VCaP (cell line): ENCODE data around the gene FERMT2.

Experiments
- H3K27ac ChIP-seq: fragments of 450-650 bp; 2 replicates; pipeline ENCODE4 v1.5.1; 2017
- TF ChIP-seq, protein P1 (sequence below): fragments of 450-650 bp; conservative IDR thresholded peaks from 2 replicates; pipeline ENCODE4 v1.5.1; 2017; ENCODE audit warnings: mild to moderate bottlenecking, moderate library complexity

The FERMT2 gene

DNA sequence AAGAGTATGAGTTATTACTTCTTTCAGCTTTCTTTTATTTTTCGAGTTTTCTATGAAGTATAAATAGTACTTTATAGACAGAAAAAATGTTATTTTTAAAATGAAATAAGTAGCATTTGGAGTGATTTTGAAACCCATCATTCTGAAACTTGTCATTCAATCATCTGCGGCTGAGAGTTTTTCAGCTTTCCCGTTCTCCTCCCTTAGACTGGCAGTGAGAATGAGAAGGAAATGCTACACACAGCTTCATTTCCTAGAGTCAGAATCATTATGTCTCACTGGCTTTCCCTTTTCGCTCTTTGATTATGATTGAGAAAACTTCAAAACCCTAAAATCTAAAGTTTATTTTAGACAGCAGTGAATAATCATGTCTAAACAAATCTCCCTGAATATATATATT lies 125.8 kb downstream of the FERMT2 start:
- TF ChIP-seq, protein P1, sequence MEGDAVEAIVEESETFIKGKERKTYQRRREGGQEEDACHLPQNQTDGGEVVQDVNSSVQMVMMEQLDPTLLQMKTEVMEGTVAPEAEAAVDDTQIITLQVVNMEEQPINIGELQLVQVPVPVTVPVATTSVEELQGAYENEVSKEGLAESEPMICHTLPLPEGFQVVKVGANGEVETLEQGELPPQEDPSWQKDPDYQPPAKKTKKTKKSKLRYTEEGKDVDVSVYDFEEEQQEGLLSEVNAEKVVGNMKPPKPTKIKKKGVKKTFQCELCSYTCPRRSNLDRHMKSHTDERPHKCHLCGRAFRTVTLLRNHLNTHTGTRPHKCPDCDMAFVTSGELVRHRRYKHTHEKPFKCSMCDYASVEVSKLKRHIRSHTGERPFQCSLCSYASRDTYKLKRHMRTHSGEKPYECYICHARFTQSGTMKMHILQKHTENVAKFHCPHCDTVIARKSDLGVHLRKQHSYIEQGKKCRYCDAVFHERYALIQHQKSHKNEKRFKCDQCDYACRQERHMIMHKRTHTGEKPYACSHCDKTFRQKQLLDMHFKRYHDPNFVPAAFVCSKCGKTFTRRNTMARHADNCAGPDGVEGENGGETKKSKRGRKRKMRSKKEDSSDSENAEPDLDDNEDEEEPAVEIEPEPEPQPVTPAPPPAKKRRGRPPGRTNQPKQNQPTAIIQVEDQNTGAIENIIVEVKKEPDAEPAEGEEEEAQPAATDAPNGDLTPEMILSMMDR = no peak
- no peak overlapping the region for H3K27ac ChIP-seq

DNA sequence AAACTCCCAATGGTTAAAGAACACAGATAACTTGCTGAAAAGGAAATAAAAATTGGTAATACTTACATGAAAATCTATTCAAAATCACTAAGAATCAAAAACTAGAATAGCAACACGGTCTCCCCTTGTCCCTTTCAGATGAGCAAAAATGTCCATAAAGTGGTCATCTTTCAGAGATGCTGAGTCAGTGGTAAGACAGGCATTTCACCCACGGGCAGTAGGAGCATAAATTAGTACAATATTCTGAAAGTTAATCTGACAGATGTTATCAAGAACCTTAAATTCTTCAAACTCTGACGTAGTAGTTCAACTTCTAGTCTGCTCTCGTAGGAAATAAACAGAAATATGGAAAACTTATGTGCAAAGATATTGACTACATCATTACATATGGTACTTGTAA lies 126.4 kb downstream of the FERMT2 start:
- H3K27ac ChIP-seq = no peak overlapping the region
- TF ChIP-seq, protein P1 = no peak

DNA sequence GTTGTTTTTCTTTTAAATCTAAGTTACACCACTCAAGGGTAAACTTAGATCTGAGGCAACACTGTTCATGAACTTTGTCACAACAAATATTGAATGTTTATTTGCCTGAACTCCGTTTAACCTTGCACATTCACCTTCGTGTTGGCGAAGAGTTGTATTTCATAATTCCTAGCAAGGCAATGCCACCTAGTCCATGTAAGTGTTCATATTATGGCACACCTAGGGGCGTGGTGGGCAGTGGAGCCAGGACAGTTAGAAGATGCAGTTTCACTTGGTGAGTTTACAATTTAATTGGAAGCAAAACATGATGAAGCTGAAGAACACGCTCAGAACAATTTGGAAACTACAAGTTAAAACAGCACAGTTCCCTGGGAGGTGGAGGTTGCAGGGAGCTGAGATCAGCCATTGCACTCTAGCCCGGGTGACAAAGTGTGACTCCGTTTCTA lies 129.0 kb downstream of the FERMT2 start:
- TF ChIP-seq, protein P1 = no peak
- H3K27ac ChIP-seq = no peak overlapping the region

DNA sequence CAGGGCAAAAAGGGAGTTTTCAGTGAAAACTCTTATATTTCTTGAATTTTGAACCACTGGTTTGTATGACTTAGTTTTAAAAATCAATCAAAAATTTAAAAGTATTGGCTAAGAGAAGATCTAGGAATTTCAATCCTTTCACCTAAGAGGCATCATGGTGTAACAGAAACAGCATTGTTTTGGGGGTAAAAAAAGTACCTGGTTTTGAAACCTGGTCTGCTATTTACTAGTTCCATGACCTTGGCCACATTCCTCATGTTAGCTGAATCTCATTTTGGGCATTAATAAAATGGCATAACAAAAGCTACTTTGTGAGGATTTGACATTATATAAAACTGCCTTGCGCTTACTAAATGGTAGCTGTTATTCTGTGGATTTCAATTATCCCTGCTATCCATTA lies 142.7 kb downstream of the FERMT2 start:
- no peak overlapping the region for H3K27ac ChIP-seq
- TF ChIP-seq, protein P1 = no peak
